Naive thymus-derived CD8-positive, alpha-beta T cell (primary cell): ENCODE results near the gene SEMA6B. TPM values are rescaled to one million over a fixed set of nuclear protein-coding genes. Genes with fewer than 3 reads are reported as not detected.

ENCODE experiments used
- ATAC-seq, 2 donors: fragments of 150-1000 bp; cut with Tn5 transposase in 1 of 2; sonication (Bioruptor Pico), chemical (Tn5 transposase) in 1 of 2; 1 replicate in 1 of 2; 2 replicates in 1 of 2; pipeline ENCODE4 v1.10.0; 2021; ENCODE audit warnings: mild to moderate bottlenecking in 2 of 2, moderate library complexity in 2 of 2
- POLR2A ChIA-PET: fragments of 350-600 bp; sonication (Branson Sonifier 250); formaldehyde crosslinking; loops from one replicate; lab custom pipeline; 2021; ENCODE audit warnings: antibody characterized with exemption; lab: Charles Lee
- DNase-seq, 10 donors: peaks; one replicate each; pipeline versions ENCODE4 v3.0.0 to v3.0.0-alpha.2; 2020 to 2022
- H3K27ac Mint-ChIP-seq, 10 donors: one replicate each; pipeline ENCODE4 v1.8.0; 2020 to 2022; ENCODE audit warnings: mild to moderate bottlenecking in 10 of 10, mixed read lengths in 10 of 10, moderate library complexity in 4 of 10, inconsistent platforms in 1 of 10
- H3K27me3 Mint-ChIP-seq, 5 donors: one replicate each; pipeline ENCODE4 v1.8.0; 2021 to 2022; ENCODE audit warnings: mixed read lengths in 5 of 5
- H3K36me3 Mint-ChIP-seq, 3 donors: one replicate each; pipeline ENCODE4 v1.8.0; 2020 to 2022; ENCODE audit warnings: mixed read lengths in 3 of 3, mild to moderate bottlenecking in 2 of 3, inconsistent platforms in 1 of 3
- H3K4me1 Mint-ChIP-seq, 4 donors: one replicate each; pipeline ENCODE4 v1.8.0; 2021 to 2022; ENCODE audit warnings: mixed read lengths in 4 of 4
- H3K4me3 Mint-ChIP-seq, 10 donors: one replicate each; pipeline ENCODE4 v1.8.0; 2020 to 2022; ENCODE audit warnings: mild to moderate bottlenecking in 10 of 10, mixed read lengths in 10 of 10, moderate library complexity in 6 of 10, inconsistent platforms in 1 of 10
- H3K9me3 Mint-ChIP-seq, 9 donors: one replicate each; pipeline ENCODE4 v1.8.0; 2020 to 2022; ENCODE audit warnings: mixed read lengths in 9 of 9, mild to moderate bottlenecking in 3 of 9, inconsistent platforms in 1 of 9, moderate library complexity in 1 of 9
- polyA plus RNA-seq, 3 donors: library from polyadenylated mRNA; unstranded; fragments of 300-500 nt; fragmentation: Illumina TruSeq; gene quantifications; one replicate each; pipeline ENCODE4 v1.2.3, GENCODE V29; 2021
- total RNA-seq, 8 experiments: library from RNA in 2 of 8; stranded (reverse) in 2 of 8; gene quantifications; one replicate each; pipeline ENCODE4 v1.2.3 and lab custom pipeline; 2021 to 2026

The SEMA6B gene
- total and polyA plus RNA-seq, 5 experiments from 2014 or later: 0.60 to 0.68 TPM; not detected in 3

DNA sequence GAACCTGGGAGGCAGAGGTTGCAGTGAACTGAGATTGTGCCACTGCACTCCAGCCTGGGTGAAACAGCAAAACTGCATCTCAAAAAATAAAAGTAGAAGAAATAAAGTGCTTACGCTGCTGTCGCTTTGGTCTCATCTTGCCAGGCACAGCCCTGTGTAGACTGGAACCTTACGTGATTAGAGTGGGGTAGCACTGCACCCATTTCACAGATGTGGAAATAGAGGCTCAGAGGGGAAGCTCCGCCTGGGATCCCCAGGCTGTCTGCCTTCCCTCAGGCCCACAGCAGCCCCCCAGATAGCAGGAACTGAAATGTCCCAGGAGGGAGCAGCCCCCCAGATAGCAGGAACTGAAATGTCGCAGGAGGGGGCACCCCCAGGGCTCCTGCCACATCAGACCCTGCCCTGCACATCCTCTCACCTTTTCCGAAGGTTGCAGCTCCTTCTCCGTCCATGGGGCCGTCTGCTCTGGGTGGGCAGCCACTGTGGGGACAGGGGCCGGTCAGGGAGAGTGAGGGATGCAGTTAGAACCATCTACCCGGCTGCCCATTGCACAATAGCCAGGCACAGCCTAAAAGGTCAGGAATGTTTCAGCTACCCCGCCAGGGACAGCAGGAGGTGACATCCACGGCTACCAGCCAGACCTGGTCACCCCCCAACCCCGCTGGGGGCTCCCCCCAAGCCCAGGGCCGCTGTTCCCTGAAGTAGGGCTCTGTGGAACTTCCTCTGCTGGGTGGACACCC, 43.1 kb downstream of the SEMA6B start:
- Mint-ChIP-seq H3K4me1 (peaks cover 0 to 2% (median 0%) of the 10 kb centered on the region in 4 donors), H3K36me3 (no peaks in the 10 kb centered on the region), H3K27ac (peak overlapping the region in 1 of 10 donors; percentile 9), H3K4me3 (no peak overlapping the region), H3K9me3 (no peaks in the 10 kb centered on the region), H3K27me3 (peaks cover 0 to 18% (median 9%) of the 10 kb centered on the region in 5 donors)
- POLR2A ChIA-PET: interaction anchor here (1.0 kb wide), 1 partner anchor 13 kb away, joined by 3 read pairs; no protein-coding TSS in a partner anchor
- DNase-seq (no peak), ATAC-seq (no peak)

- H3K4me1 Mint-ChIP-seq: peaks cover 0 to 2% (median 0%) of the 10 kb centered on the region in 4 donors
- peaks cover 0 to 14% (median 5%) of the 10 kb centered on the region in 5 donors for H3K27me3 Mint-ChIP-seq
- no peak for ATAC-seq
- no peak overlapping the region for H3K4me3 Mint-ChIP-seq
- no peak overlapping the region for H3K27ac Mint-ChIP-seq
- no peaks in the 10 kb centered on the region for H3K36me3 Mint-ChIP-seq
- no peak for DNase-seq
- no peaks in the 10 kb centered on the region for H3K9me3 Mint-ChIP-seq
- POLR2A ChIA-PET: no interaction called here
These were observed 43.8 kb downstream of the SEMA6B start for GRCh38 chr19:4515732-4516131.

- no peak for DNase-seq
- Mint-ChIP-seq H3K27ac (no peak overlapping the region), H3K4me1 (no peaks in the 10 kb centered on the region), H3K4me3 (no peak overlapping the region), H3K36me3 (no peaks in the 10 kb centered on the region), H3K9me3 (no peaks in the 10 kb centered on the region), H3K27me3 (peaks cover 0 to 3% (median 0%) of the 10 kb centered on the region in 5 donors)
- POLR2A ChIA-PET: no interaction called here
- ATAC-seq: no peak
These were observed 46.2 kb downstream of the SEMA6B start for GRCh38 chr19:4513248-4513647.

GRCh38 chr19:4512070-4512469, 47.4 kb downstream of the SEMA6B start:
- POLR2A ChIA-PET: no interaction called here

DNA sequence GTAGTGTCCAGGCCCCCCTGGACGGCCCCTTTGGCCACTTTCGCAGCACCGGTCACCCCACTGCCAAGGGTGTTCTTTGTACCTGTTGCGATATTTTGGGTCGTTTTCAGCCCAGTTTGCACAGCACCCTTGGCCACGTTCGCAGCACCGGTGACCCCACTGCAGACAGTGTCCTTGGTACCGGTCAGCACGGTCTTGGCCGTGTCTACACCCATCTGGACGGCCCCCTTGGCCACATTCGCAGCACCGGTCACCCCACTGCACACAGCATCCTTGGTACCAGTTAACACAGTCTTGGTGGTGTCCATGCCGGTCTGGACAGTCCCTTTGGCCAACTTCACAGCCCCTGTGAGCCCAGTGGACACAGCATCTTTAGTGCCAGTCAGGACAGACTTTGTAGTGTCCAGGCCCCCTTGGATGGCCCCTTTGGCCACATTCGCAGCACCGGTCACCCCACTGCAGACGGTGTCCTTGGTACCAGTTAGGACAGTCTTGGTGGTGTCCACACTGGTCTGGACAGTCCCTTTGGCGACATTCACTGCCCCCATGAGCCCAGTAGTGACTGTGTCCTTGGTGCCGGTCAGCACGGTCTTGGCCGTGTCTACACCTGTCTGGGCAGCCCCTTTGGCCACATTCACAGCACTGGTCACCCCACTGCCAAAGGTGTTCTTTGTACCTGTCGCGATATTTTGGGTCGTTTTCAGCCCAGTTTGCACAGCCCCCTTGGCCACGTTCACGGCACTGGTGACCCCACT, 48.0 kb downstream of the SEMA6B start:
- H3K36me3 Mint-ChIP-seq: no peaks in the 10 kb centered on the region
- H3K4me3 Mint-ChIP-seq: no peak overlapping the region
- H3K4me1 Mint-ChIP-seq: no peaks in the 10 kb centered on the region
- POLR2A ChIA-PET: no interaction called here
- H3K27me3 Mint-ChIP-seq: peaks cover 0 to 3% (median 0%) of the 10 kb centered on the region in 5 donors
- no peaks in the 10 kb centered on the region for H3K9me3 Mint-ChIP-seq
- no peak overlapping the region for H3K27ac Mint-ChIP-seq
- DNase-seq (no peak), ATAC-seq (no peak)

More at GRCh38 chr19:4512070-4512469, 47.4 kb downstream of the SEMA6B start:
- no peaks in the 10 kb centered on the region for H3K9me3 Mint-ChIP-seq
- peaks cover 0 to 3% (median 0%) of the 10 kb centered on the region in 5 donors for H3K27me3 Mint-ChIP-seq
- DNase-seq (no peak), ATAC-seq (no peak)
- no peaks in the 10 kb centered on the region for H3K36me3 Mint-ChIP-seq
- H3K4me1 Mint-ChIP-seq: no peaks in the 10 kb centered on the region
- no peak overlapping the region for H3K4me3 Mint-ChIP-seq
- no peak overlapping the region for H3K27ac Mint-ChIP-seq

- Mint-ChIP-seq H3K4me3 (no peak overlapping the region), H3K27ac (no peak overlapping the region), H3K27me3 (peaks cover 0 to 3% (median 0%) of the 10 kb centered on the region in 5 donors), H3K4me1 (no peaks in the 10 kb centered on the region), H3K36me3 (peaks cover 0 to 2% (median 0%) of the 10 kb centered on the region in 3 donors), H3K9me3 (no peaks in the 10 kb centered on the region)
- ATAC-seq (peak in 1 of 2 donors; percentile 29), DNase-seq (peak in 1 of 10 donors; percentile 12)
- POLR2A ChIA-PET: no interaction called here
These were observed 48.8 kb downstream of the SEMA6B start for GRCh38 chr19:4510435-4511255.

GRCh38 chr19:4508698-4509097, 50.8 kb downstream of the SEMA6B start:
- Mint-ChIP-seq H3K27me3 (no peaks in the 10 kb centered on the region), H3K4me3 (no peak overlapping the region), H3K9me3 (no peaks in the 10 kb centered on the region), H3K27ac (no peak overlapping the region), H3K4me1 (no peaks in the 10 kb centered on the region), H3K36me3 (peaks cover 0 to 4% (median 2%) of the 10 kb centered on the region in 3 donors)
- no peak for ATAC-seq
- POLR2A ChIA-PET: no interaction called here
- no peak for DNase-seq

GRCh38 chr19:4507804-4508203, 51.7 kb downstream of the SEMA6B start:
- no peak overlapping the region for H3K27ac Mint-ChIP-seq
- H3K36me3 Mint-ChIP-seq: peaks cover 0 to 4% (median 2%) of the 10 kb centered on the region in 3 donors
- H3K4me1 Mint-ChIP-seq: no peaks in the 10 kb centered on the region
- no peaks in the 10 kb centered on the region for H3K27me3 Mint-ChIP-seq
- POLR2A ChIA-PET: no interaction called here
- H3K9me3 Mint-ChIP-seq: no peaks in the 10 kb centered on the region
- no peak for ATAC-seq
- DNase-seq: no peak
- H3K4me3 Mint-ChIP-seq: no peak overlapping the region

DNA sequence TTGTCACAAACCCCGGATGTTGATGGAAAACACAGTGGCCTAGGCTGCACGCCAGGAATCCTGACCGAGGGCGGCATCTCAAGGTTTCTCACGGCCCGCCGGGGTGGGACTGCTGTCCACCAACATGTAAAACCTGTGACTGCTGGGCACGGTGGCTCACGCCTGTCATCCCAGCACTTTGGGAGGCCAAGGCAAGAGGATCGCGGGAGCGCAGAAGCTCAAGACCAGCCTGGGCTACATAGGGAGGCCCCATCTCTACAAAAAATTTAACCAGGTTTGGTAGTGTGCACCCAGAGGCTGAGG, 52.4 kb downstream of the SEMA6B start:
- POLR2A ChIA-PET: no interaction called here

GRCh38 chr19:4506449-4507149, 52.9 kb downstream of the SEMA6B start:
- Mint-ChIP-seq H3K27ac (peak overlapping the region in 2 of 10 donors; percentile 1 to 55), H3K9me3 (no peaks in the 10 kb centered on the region), H3K4me3 (no peak overlapping the region), H3K27me3 (no peaks in the 10 kb centered on the region), H3K4me1 (no peaks in the 10 kb centered on the region), H3K36me3 (peaks cover 0 to 9% (median 2%) of the 10 kb centered on the region in 3 donors)
- DNase-seq: no peak
- POLR2A ChIA-PET: no interaction called here
- no peak for ATAC-seq

More for the DNA sequence above, 52.4 kb downstream of the SEMA6B start:
- H3K36me3 Mint-ChIP-seq: peaks cover 0 to 7% (median 2%) of the 10 kb centered on the region in 3 donors
- no peaks in the 10 kb centered on the region for H3K9me3 Mint-ChIP-seq
- no peaks in the 10 kb centered on the region for H3K27me3 Mint-ChIP-seq
- no peak for ATAC-seq
- H3K4me1 Mint-ChIP-seq: no peaks in the 10 kb centered on the region
- H3K4me3 Mint-ChIP-seq: no peak overlapping the region
- no peak overlapping the region for H3K27ac Mint-ChIP-seq
- no peak for DNase-seq

DNA sequence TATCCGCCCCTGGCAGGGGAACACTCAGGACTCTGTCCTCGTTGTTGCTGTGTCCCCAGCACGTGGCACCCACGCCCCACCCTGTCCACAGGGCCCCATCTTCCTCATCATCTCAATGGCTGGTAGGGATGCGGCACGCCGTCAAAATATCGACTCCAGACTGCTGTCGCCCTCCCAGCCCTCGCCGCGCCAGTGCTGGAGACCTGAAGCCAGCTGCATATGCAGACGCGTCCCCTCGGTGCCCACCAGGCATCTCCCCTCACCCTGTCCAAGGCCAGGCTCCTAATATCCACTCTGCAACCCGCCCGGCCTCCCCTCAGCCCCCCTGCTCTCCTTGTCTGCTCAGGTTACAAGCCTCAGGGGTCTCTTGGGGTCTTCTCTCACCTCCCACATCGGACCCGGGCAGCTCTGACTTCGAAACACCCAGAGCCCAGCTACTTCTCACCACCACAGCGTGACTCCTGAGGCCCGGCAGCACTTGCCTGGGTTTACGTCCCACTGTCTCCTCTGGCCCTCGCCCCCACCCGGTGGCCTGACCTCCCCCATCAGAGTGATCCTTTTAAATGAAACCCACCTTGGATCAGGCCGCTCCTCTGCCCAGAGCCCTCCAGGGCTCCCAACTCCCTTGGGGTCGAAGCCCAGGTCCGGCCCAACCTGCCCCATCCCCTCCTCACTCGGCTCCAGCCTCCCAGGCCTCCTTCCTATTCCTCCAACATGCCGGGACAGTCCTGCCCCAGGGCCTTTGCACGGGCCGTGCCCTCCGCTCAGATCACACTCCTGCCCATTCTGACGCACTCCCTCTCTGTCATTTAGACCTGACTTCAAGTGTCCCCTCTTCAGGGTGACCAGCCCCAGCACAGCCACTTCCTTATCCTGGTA, 53.7 kb downstream of the SEMA6B start:
- H3K4me1 Mint-ChIP-seq: no peaks in the 10 kb centered on the region
- H3K36me3 Mint-ChIP-seq: peaks cover 0 to 12% (median 2%) of the 10 kb centered on the region in 3 donors
- DNase-seq: no peak
- no peak for ATAC-seq
- POLR2A ChIA-PET: no interaction called here
- H3K27me3 Mint-ChIP-seq: no peaks in the 10 kb centered on the region
- H3K27ac Mint-ChIP-seq: peak overlapping the region in 1 of 10 donors; percentile 55
- no peaks in the 10 kb centered on the region for H3K9me3 Mint-ChIP-seq
- H3K4me3 Mint-ChIP-seq: no peak overlapping the region
